ENCODE measurements around the gene TMEM203. TPM values are rescaled to one million over a fixed set of nuclear protein-coding genes. Genes with fewer than 3 reads are reported as not detected.

The TMEM203 gene
- total and polyA plus RNA-seq, 5 donors from 2014 or later: 20.7 to 148 (median 118) TPM

DNA sequence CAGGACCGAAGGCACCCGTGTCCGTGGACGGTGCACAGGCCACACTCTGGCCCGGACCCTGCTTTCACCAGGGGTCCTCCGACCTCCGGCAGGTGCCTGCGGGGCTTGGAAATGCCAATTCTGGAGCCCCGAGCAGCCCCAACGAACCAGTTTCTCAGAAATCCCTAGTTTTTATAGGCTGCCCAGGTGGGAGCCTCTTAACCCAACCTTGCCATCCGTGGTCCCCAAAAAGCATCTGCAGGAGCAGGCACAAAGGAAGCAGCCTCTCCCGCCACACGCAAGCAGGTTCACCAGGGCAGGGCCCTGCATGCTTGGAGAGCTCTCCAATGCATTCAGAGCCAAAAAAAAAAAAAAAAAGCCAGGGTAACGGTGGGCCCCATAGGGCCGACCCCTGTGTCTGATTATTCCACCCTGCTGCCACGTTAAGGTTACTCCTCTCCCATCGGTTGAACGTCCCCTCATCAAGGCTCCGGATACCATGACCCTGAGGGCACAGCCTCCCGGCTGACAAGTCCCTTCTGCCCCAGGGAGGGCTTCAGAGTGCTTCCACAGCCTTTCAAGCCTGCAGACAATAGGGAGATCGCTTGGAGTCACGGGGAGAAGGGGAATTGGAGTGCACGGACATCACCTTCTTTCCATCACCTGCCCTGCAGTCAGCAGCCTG, 4.1 kb downstream of the TMEM203 start:
- Mint-ChIP-seq H3K36me3 (no peaks in the 10 kb centered on the region), H3K4me1 (peaks cover 0 to 49% (median 18%) of the 10 kb centered on the region in 4 donors), H3K9me3 (no peaks in the 10 kb centered on the region), H3K27ac (peak overlapping the region in 2 of 3 donors; percentile 56 to 88), H3K4me3 (peak overlapping the region; percentile 85 to 95 (median 90)), H3K27me3 (no peaks in the 10 kb centered on the region)
- peaks cover 41% of the 10 kb centered on the region for H3K4me1 ChIP-seq (ENCODE audit: control insufficient read depth, insufficient read depth, low read length, poor library complexity, severe bottlenecking)
- peak overlapping the region; percentile 84 for H3K27ac ChIP-seq (ENCODE audit: insufficient read depth, low read length, poor library complexity, severe bottlenecking)
- peak overlapping the region; percentile 44 for H3K4me3 ChIP-seq (ENCODE audit: low read depth, low read length)
- DNase-seq (no peak), ATAC-seq (ENCODE audit: low read depth in 2 of 2) (no peak)
- H3K9me3 ChIP-seq (ENCODE audit: control insufficient read depth in 2 of 2, low read length in 2 of 2): no peaks in the 10 kb centered on the region
- H3K36me3 ChIP-seq (ENCODE audit: control insufficient read depth, insufficient read depth, low read length): no peaks in the 10 kb centered on the region
- H3K27me3 ChIP-seq (ENCODE audit: control insufficient read depth, insufficient read depth, low read length): no peaks in the 10 kb centered on the region

GRCh38 chr9:137200311-137201204, 4.9 kb downstream of the TMEM203 start, which contains the start of gene TPRN:
Gene TPRN, minus strand, starts transcription at chr9:137200741. Its CDS starts 30 bp downstream, at chr9:137200711.
- peak within 1 kb of the TSS; percentile 85 to 95 (median 90) for H3K4me3 Mint-ChIP-seq
- H3K36me3 ChIP-seq (ENCODE audit: control insufficient read depth, insufficient read depth, low read length): no peaks in the 10 kb centered on the region
- no peaks in the 10 kb centered on the region for H3K36me3 Mint-ChIP-seq
- H3K27me3 Mint-ChIP-seq: no peaks in the 10 kb centered on the region
- H3K27ac Mint-ChIP-seq: peak within 1 kb of the TSS in 2 of 3 donors; percentile 56 to 88
- peak; percentile 96 to 97 for ATAC-seq (ENCODE audit: low read depth in 2 of 2)
- no peaks in the 10 kb centered on the region for H3K27me3 ChIP-seq (ENCODE audit: control insufficient read depth, insufficient read depth, low read length)
- no peaks in the 10 kb centered on the region for H3K9me3 ChIP-seq (ENCODE audit: control insufficient read depth in 2 of 2, low read length in 2 of 2)
- H3K4me1 Mint-ChIP-seq: peaks cover 0 to 41% (median 14%) of the 10 kb centered on the region in 4 donors
- H3K4me3 ChIP-seq (ENCODE audit: low read depth, low read length): peak within 1 kb of the TSS; percentile 44
- H3K27ac ChIP-seq (ENCODE audit: insufficient read depth, low read length, poor library complexity, severe bottlenecking): peak within 1 kb of the TSS; percentile 84
- peak; percentile 98 to 99 (median 98) for DNase-seq
- H3K9me3 Mint-ChIP-seq: no peaks in the 10 kb centered on the region
- peaks cover 33% of the 10 kb centered on the region for H3K4me1 ChIP-seq (ENCODE audit: control insufficient read depth, insufficient read depth, low read length, poor library complexity, severe bottlenecking)

GRCh38 chr9:137199411-137200121, 5.9 kb downstream of the TMEM203 start:
- H3K36me3 Mint-ChIP-seq: no peaks in the 10 kb centered on the region
- H3K27ac Mint-ChIP-seq: no peak overlapping the region
- Histone ChIP-seq H3K36me3 (ENCODE audit: control insufficient read depth, insufficient read depth, low read length) (no peaks in the 10 kb centered on the region), H3K9me3 (ENCODE audit: control insufficient read depth in 2 of 2, low read length in 2 of 2) (no peaks in the 10 kb centered on the region), H3K4me1 (ENCODE audit: control insufficient read depth, insufficient read depth, low read length, poor library complexity, severe bottlenecking) (peaks cover 27% of the 10 kb centered on the region), H3K27me3 (ENCODE audit: control insufficient read depth, insufficient read depth, low read length) (no peaks in the 10 kb centered on the region), H3K4me3 (ENCODE audit: low read depth, low read length) (no peak overlapping the region), H3K27ac (ENCODE audit: insufficient read depth, low read length, poor library complexity, severe bottlenecking) (no peak overlapping the region)
- DNase-seq (no peak), ATAC-seq (ENCODE audit: low read depth in 2 of 2) (no peak)
- H3K4me3 Mint-ChIP-seq: peak overlapping the region in 3 of 4 donors; percentile 32 to 85 (median 81)
- peaks cover 0 to 37% (median 12%) of the 10 kb centered on the region in 4 donors for H3K4me1 Mint-ChIP-seq
- no peaks in the 10 kb centered on the region for H3K27me3 Mint-ChIP-seq
- no peaks in the 10 kb centered on the region for H3K9me3 Mint-ChIP-seq

- H3K9me3 ChIP-seq (ENCODE audit: control insufficient read depth in 2 of 2, low read length in 2 of 2): no peaks in the 10 kb centered on the region
- Mint-ChIP-seq H3K36me3 (no peaks in the 10 kb centered on the region), H3K4me3 (peak overlapping the region; percentile 29 to 71 (median 58)), H3K4me1 (peaks cover 0 to 30% (median 7%) of the 10 kb centered on the region in 4 donors), H3K9me3 (no peaks in the 10 kb centered on the region), H3K27ac (no peak overlapping the region), H3K27me3 (no peaks in the 10 kb centered on the region)
- H3K4me1 ChIP-seq (ENCODE audit: control insufficient read depth, insufficient read depth, low read length, poor library complexity, severe bottlenecking): peaks cover 20% of the 10 kb centered on the region
- H3K27ac ChIP-seq (ENCODE audit: insufficient read depth, low read length, poor library complexity, severe bottlenecking): no peak overlapping the region
- H3K27me3 ChIP-seq (ENCODE audit: control insufficient read depth, insufficient read depth, low read length): no peaks in the 10 kb centered on the region
- H3K4me3 ChIP-seq (ENCODE audit: low read depth, low read length): no peak overlapping the region
- H3K36me3 ChIP-seq (ENCODE audit: control insufficient read depth, insufficient read depth, low read length): no peaks in the 10 kb centered on the region
- DNase-seq: no peak
- ATAC-seq (ENCODE audit: low read depth in 2 of 2): no peak
Measured at GRCh38 chr9:137198902-137199283, 6.6 kb downstream of the TMEM203 start.

- DNase-seq: no peak
- Histone ChIP-seq H3K27ac (ENCODE audit: insufficient read depth, low read length, poor library complexity, severe bottlenecking) (no peak overlapping the region), H3K9me3 (ENCODE audit: control insufficient read depth in 2 of 2, low read length in 2 of 2) (no peaks in the 10 kb centered on the region), H3K27me3 (ENCODE audit: control insufficient read depth, insufficient read depth, low read length) (no peaks in the 10 kb centered on the region), H3K36me3 (ENCODE audit: control insufficient read depth, insufficient read depth, low read length) (no peaks in the 10 kb centered on the region), H3K4me1 (ENCODE audit: control insufficient read depth, insufficient read depth, low read length, poor library complexity, severe bottlenecking) (peaks cover 15% of the 10 kb centered on the region), H3K4me3 (ENCODE audit: low read depth, low read length) (no peak overlapping the region)
- Mint-ChIP-seq H3K27me3 (no peaks in the 10 kb centered on the region), H3K27ac (no peak overlapping the region), H3K4me1 (peaks cover 0 to 25% (median 7%) of the 10 kb centered on the region in 4 donors), H3K36me3 (no peaks in the 10 kb centered on the region), H3K9me3 (no peaks in the 10 kb centered on the region), H3K4me3 (peak overlapping the region; percentile 29 to 71 (median 58))
- ATAC-seq (ENCODE audit: low read depth in 2 of 2): no peak
Measured at GRCh38 chr9:137198051-137198901, 7.2 kb downstream of the TMEM203 start.

GRCh38 chr9:137195525-137196220, 9.8 kb downstream of the TMEM203 start:
- Mint-ChIP-seq H3K27ac (no peak overlapping the region), H3K27me3 (no peaks in the 10 kb centered on the region), H3K4me1 (peaks cover 0 to 10% (median under 1%) of the 10 kb centered on the region in 4 donors), H3K36me3 (no peaks in the 10 kb centered on the region), H3K4me3 (peak overlapping the region in 1 of 4 donors; percentile 25), H3K9me3 (no peaks in the 10 kb centered on the region)
- Histone ChIP-seq H3K27me3 (ENCODE audit: control insufficient read depth, insufficient read depth, low read length) (no peaks in the 10 kb centered on the region), H3K4me1 (ENCODE audit: control insufficient read depth, insufficient read depth, low read length, poor library complexity, severe bottlenecking) (peaks cover 8% of the 10 kb centered on the region), H3K4me3 (ENCODE audit: low read depth, low read length) (no peak overlapping the region), H3K36me3 (ENCODE audit: control insufficient read depth, insufficient read depth, low read length) (no peaks in the 10 kb centered on the region), H3K27ac (ENCODE audit: insufficient read depth, low read length, poor library complexity, severe bottlenecking) (no peak overlapping the region), H3K9me3 (ENCODE audit: control insufficient read depth in 2 of 2, low read length in 2 of 2) (no peaks in the 10 kb centered on the region)
- ATAC-seq (ENCODE audit: low read depth in 2 of 2) (no peak), DNase-seq (no peak)
